Sigmoid colon (tissue), 7 donors: ENCODE measurements around the gene TSC2. TPM values are rescaled to one million over a fixed set of nuclear protein-coding genes. Genes with fewer than 3 reads are reported as not detected.

ENCODE experiments used
- DNase-seq: peaks from one replicate; pipeline ENCODE4 v3.0.0-alpha.2; 2019
- H3K27ac ChIP-seq, 4 donors: fragments of 200-600 bp; sonication (generic); one replicate each; pipeline ENCODE4 v1.5.1; 2016 to 2019; ENCODE audit warnings: mild to moderate bottlenecking in 1 of 4
- H3K27me3 ChIP-seq, 3 donors: fragments of 200-600 bp; sonication (generic); one replicate each; pipeline ENCODE4 v1.5.1; 2019; ENCODE audit warnings: mild to moderate bottlenecking in 1 of 3
- H3K36me3 ChIP-seq, 4 donors: fragments of 200-600 bp; sonication (generic); one replicate each; pipeline ENCODE4 v1.5.1; 2016 to 2019
- H3K4me1 ChIP-seq, 4 donors: fragments of 200-600 bp; sonication (generic); one replicate each; pipeline ENCODE4 v1.5.1; 2017 to 2019
- H3K4me3 ChIP-seq, 4 donors: fragments of 200-600 bp; sonication (generic); one replicate each; pipeline ENCODE4 v1.5.1; 2017 to 2019; ENCODE audit warnings: mild to moderate bottlenecking in 2 of 4, moderate library complexity in 1 of 4
- H3K9me3 ChIP-seq, 4 donors: fragments of 200-600 bp in 3 of 4; sonication (generic) in 3 of 4; one replicate each; pipeline versions ENCODE4 v1.5.1 to v1.6.1; 2013 to 2019
- EP300 ChIP-seq, 4 donors: sonication (generic); formaldehyde crosslinking; IDR thresholded peaks; one replicate each; pipeline ENCODE4 v1.6.1; 2017; ENCODE audit warnings: antibody characterized with exemption in 4 of 4
- POLR2A ChIP-seq, 2 donors: fragments of 450-650 bp; IDR thresholded peaks; one replicate each; pipeline ENCODE4 v1.6.1; 2016; ENCODE audit warnings: antibody characterized with exemption in 2 of 2, mild to moderate bottlenecking in 2 of 2, moderate library complexity in 2 of 2
- POLR2AphosphoS5 ChIP-seq, 4 donors: sonication (generic); formaldehyde crosslinking; IDR thresholded peaks; one replicate each; pipeline ENCODE4 v1.6.1; 2017; ENCODE audit warnings: antibody characterized with exemption in 4 of 4
- WGBS, 2 donors: extraction: QIAGEN DNeasy Blood & Tissue Kit; methylation state at CpG; one replicate each; pipeline ENCODE4 v1.1.7; 2013; 5-methylcytosine and 5-hydroxymethylcytosine counted together
- intact Hi-C: fragments of 100-400 bp; cut with DNase I; formaldehyde crosslinking; loops from one replicate; pipeline ENCODE4 v1.15.1; 2023
- polyA plus RNA-seq, 3 donors: library from polyadenylated mRNA; stranded (reverse); fragments of 200-250 nt; gene quantifications; one replicate each; pipeline ENCODE4 v1.2.3, GENCODE V29; 2013
- total RNA-seq, 4 donors: library from RNA; depleted of rRNA; stranded (reverse); fragments of >200 nt; gene quantifications; one replicate each; pipeline ENCODE4 v1.1.0, GENCODE V29; 2016
- TF ChIP-seq, protein P1 (sequence below), 4 experiments: fragments of 450-650 bp in 3 of 4; fragments of 200-600 bp in 1 of 4; IDR thresholded peaks; one replicate each; pipeline ENCODE4 v1.5.1; 2016 to 2019; ENCODE audit warnings: antibody characterized with exemption in 4 of 4, mild to moderate bottlenecking in 3 of 4, moderate library complexity in 2 of 4
- donor health status: healthy with polysubstance abuse.
- donor health status: Bipolar disorder and iron deficiency.
- donor health status: healthy.

TSC2 gene
- 10 to 100 TPM; 25.0 to 80.9 (median 36.9) TPM for total RNA-seq
- polyA plus RNA-seq: 10 to 100 TPM; 16.9 to 58.4 (median 31.2) TPM

DNA sequence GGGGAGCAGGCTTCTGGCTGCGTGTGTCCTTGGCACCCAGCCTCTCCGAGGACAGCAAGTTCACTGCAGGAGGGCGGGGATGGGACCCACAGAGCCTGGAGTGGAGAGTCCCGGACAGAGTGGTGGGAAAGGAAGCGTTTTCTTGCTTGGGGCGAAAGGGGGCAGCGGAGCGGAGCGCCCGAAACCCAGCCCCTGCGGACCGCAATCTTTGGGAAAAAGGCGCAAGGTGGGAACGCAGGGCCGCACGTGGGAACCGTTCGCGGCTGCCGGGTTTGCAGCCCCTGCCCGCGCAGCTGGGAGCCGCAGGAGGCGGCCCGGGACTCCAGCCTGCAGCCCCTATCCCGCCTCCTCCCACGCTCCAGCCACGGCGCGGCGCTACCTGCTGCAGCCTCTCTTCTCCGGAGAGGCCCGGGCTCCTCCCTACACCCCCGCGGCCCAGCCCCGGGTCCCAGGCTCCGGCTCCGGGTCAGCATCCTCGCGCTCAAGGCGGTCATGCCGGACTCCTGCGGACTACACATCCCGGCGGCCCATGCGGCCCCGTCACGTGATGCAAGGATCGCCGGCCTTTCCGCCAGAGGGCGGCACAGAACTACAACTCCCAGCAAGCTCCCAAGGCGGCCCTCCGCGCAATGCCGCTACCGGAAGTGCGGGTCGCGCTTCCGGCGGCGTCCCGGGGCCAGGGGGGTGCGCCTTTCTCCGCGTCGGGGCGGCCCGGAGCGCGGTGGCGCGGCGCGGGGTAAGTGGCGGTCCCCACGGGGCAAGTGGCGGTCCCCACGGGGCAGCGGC lies at the start of gene TSC2, which contains the start of gene NTHL1:
Gene TSC2, plus strand, starts transcription at position 656 of the 786 bp plus-strand sequence. CDS start 631 bp downstream, outside the sequence.
Gene NTHL1, minus strand, starts transcription at position 505 of the 786 bp plus-strand sequence. Its CDS starts 11 bp downstream, at position 494.
- WGBS, 2 donors: 0% methylated on average over 81 of the region's 81 CpGs
- TF ChIP-seq POLR2AphosphoS5 (IDR thresholded peaks at IDR 0.05) (peak in 3 of 4 donors; percentile 43 to 78 (median 45)), POLR2A (IDR thresholded peaks at IDR 0.05) (no peak), EP300 (IDR thresholded peaks at IDR 0.05) (no peak)
- TF ChIP-seq, protein P1, sequence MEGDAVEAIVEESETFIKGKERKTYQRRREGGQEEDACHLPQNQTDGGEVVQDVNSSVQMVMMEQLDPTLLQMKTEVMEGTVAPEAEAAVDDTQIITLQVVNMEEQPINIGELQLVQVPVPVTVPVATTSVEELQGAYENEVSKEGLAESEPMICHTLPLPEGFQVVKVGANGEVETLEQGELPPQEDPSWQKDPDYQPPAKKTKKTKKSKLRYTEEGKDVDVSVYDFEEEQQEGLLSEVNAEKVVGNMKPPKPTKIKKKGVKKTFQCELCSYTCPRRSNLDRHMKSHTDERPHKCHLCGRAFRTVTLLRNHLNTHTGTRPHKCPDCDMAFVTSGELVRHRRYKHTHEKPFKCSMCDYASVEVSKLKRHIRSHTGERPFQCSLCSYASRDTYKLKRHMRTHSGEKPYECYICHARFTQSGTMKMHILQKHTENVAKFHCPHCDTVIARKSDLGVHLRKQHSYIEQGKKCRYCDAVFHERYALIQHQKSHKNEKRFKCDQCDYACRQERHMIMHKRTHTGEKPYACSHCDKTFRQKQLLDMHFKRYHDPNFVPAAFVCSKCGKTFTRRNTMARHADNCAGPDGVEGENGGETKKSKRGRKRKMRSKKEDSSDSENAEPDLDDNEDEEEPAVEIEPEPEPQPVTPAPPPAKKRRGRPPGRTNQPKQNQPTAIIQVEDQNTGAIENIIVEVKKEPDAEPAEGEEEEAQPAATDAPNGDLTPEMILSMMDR (IDR thresholded peaks at IDR 0.05): peak in 3 of 4 experiments; percentile 29 to 48 (median 31)
- Histone ChIP-seq H3K27me3 (no peaks in the 10 kb centered on the region), H3K36me3 (peaks cover 9 to 40% (median 14%) of the 10 kb centered on the region in 4 donors), H3K27ac (peak within 1 kb of the TSS; percentile 79 to 84 (median 82)), H3K9me3 (no peaks in the 10 kb centered on the region), H3K4me3 (peak within 1 kb of the TSS; percentile 87 to 95 (median 92)), H3K4me1 (peaks cover 0 to 37% (median 30%) of the 10 kb centered on the region in 4 donors)
- peak; percentile 98 for DNase-seq
- intact Hi-C loops: loop anchor here (2.0 kb wide), 1 partner anchor 21 kb away; the partner anchor contains the start of gene NHERF2

DNA sequence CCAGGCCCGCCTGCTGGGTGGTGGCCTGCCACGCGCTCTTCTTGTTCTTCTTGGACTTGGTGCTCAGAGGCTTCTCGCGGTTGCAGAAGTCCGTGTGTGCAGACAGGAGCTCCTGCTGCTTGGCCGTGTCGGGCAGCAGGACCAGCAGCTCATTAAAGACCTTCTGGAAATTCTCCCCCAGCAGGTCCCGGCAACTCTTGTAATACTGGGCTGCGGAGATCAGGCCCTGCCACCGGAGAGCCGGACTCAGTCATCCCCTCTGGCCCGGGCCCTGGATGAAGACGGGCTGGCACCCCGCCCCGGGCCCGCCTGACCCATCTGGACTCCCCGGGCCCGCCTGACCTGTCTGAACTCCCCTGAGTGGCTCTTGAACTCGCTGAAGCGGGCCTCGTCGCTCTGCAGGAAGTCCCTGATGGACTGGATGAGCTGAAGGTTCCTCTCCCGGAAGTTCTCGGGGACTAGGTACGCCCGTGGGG lies 49.4 kb upstream of the TSC2 start:
- Histone ChIP-seq H3K9me3 (no peaks in the 10 kb centered on the region), H3K36me3 (peaks cover 36 to 64% (median 49%) of the 10 kb centered on the region in 4 donors), H3K4me3 (no peak overlapping the region), H3K27me3 (peaks cover 0 to 2% (median 0%) of the 10 kb centered on the region in 3 donors), H3K4me1 (peaks cover 0 to 9% (median 1%) of the 10 kb centered on the region in 4 donors), H3K27ac (peak overlapping the region in 2 of 4 donors; percentile 31 to 49)
- DNase-seq: no peak
- 88 to 93% methylated on average over 27 of the region's 27 CpGs for WGBS, 2 donors
- intact Hi-C loops: no loop called here
- TF ChIP-seq, protein P1 (IDR thresholded peaks at IDR 0.05): no peak
- TF ChIP-seq EP300 (IDR thresholded peaks at IDR 0.05) (no peak), POLR2AphosphoS5 (IDR thresholded peaks at IDR 0.05) (no peak), POLR2A (IDR thresholded peaks at IDR 0.05) (no peak)

DNA sequence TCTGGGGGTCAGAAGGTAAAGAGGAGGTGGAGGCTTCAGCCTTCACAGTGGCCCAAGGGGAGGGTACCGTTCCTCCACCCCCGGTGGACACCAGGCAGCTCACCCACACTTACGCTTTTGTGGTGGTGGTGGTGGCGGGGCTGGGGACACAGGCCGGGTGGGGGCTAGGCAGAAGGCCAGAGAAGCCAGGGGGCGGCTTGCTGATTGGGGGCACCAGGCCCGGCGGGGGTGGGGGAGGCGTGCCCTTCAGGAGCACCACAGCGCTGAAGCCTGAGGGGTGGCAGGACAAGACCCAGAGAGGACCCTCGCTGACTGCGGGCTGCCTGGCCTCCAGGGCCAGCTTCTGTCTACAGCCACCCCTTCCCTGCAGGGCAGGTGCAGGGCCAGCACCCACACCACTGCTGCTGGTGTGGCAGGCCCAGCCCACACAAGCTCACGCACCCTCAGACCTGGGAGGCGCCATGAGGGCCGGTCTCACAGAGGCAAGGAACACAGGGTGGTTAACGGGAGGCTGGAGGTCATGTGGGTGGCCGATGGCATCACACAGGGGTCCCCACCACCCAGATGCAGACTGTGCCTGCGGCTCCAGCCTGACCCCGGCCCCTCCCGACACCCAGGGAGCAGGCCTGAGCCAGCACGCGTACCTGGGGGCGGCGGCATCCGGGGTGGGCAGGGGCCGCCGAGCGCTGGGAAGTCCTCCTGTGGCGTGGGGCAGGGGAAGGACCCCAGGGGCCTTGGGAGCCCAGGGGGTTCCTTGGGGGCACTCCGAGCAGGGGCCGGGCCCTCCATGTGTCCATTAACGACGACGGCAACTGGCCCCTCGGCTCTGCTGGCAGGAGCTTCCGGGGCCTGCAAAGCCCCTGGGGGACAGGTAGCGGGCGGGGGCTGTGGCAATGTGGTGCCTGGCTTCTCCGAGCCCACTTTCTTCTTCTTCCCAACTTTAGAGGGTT lies 48.7 kb upstream of the TSC2 start:
- Histone ChIP-seq H3K9me3 (no peaks in the 10 kb centered on the region), H3K4me1 (peaks cover 0 to 16% (median 8%) of the 10 kb centered on the region in 4 donors), H3K4me3 (no peak overlapping the region), H3K36me3 (peaks cover 36 to 65% (median 49%) of the 10 kb centered on the region in 4 donors), H3K27ac (no peak overlapping the region), H3K27me3 (no peaks in the 10 kb centered on the region)
- TF ChIP-seq EP300 (IDR thresholded peaks at IDR 0.05): no peak
- TF ChIP-seq, protein P1 (IDR thresholded peaks at IDR 0.05): no peak
- no peak for TF ChIP-seq POLR2A (IDR thresholded peaks at IDR 0.05)
- TF ChIP-seq POLR2AphosphoS5 (IDR thresholded peaks at IDR 0.05): no peak
- 96% methylated on average over 39 of the region's 39 CpGs for WGBS, 2 donors
- intact Hi-C loops: no loop called here
- no peak for DNase-seq

DNA sequence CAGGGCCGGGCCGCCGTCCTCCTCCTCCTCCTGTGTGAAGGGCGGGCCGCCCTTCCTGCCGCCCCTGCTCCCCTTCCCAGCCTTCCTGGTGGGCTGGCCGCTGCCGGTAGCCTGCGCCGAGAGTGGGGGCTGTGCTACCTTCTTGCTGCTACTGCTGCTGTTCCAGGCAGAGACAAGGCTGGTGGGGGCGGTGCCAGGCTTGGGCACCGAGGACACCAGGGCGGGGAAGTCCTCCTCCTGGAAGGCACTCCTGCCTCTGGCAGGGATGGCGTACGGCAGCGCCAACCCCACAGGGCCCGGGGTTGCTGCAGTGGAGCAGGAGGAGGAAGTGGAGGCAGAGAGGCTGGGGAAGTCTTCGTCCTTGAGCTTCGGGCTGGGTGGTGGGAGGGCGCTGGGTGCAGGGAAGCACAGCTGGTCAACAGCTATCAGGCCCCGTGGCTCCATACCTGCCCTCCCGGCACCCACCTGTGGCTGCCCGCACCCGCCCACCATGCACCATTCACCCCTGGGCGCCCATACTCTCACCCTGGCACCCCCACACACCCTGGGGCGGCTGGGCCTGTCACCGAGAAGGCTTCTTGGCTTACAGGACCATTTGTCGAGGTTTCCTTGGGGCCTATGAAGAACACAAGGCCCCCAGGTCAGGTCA lies 47.8 kb upstream of the TSC2 start:
- peaks cover 0 to 25% (median 17%) of the 10 kb centered on the region in 4 donors for H3K4me1 ChIP-seq
- 87 to 92% methylated on average over 28 of the region's 28 CpGs for WGBS, 2 donors
- intact Hi-C loops: no loop called here
- H3K36me3 ChIP-seq: peaks cover 36 to 65% (median 49%) of the 10 kb centered on the region in 4 donors
- no peak for DNase-seq
- no peaks in the 10 kb centered on the region for H3K9me3 ChIP-seq
- H3K4me3 ChIP-seq: no peak overlapping the region
- TF ChIP-seq, protein P1 (IDR thresholded peaks at IDR 0.05): no peak
- TF ChIP-seq POLR2AphosphoS5 (IDR thresholded peaks at IDR 0.05) (no peak), POLR2A (IDR thresholded peaks at IDR 0.05) (no peak), EP300 (IDR thresholded peaks at IDR 0.05) (no peak)
- no peaks in the 10 kb centered on the region for H3K27me3 ChIP-seq
- no peak overlapping the region for H3K27ac ChIP-seq
